Smooth muscle cell of bladder (primary cell): Measurements from ENCODE around the gene SHROOM4. TPM values are rescaled to one million over a fixed set of nuclear protein-coding genes. Genes with fewer than 3 reads are reported as not detected.

Experiments
- total RNA-seq: library from RNA; depleted of rRNA; stranded (reverse); fragments of >200 nt; gene quantifications from 2 replicates; pipeline ENCODE4 v1.2.3, GENCODE V29; 2014

Gene SHROOM4
- total RNA-seq = 0.28 and 1.0 TPM in 2 replicates

GRCh38 chrX:50813843-50814661, at the start of gene SHROOM4:
SHROOM4 (minus strand) TSS chrX:50814194; CDS start chrX:50814018, 176 bp downstream.

Other genes with a start within 250 kb of the SHROOM4 start
- gene BMP15, start 96.5 kb upstream of the SHROOM4 start, total RNA-seq = not detected in 2 replicates